SK-N-MC (cell line): Measurements from ENCODE around the gene NFIL3.
A peak's percentile ranks its signal among the peaks of the same experiment; 100 is the strongest.
"Not testable (repeated sequence)": the region's sequence is repeated elsewhere in the genome, so short reads cannot be mapped to it uniquely, and the experiment has no call there.

Source experiments
- DNase-seq: peaks from one replicate; pipeline ENCODE4 v3.0.0-alpha.2; 2011; ENCODE audit warnings: low read depth, low spot score
- H3K27ac ChIP-seq: fragments of 200-600 bp; sonication (generic); 2 replicates; pipeline ENCODE4 v1.5.1; 2016; ENCODE audit warnings: mixed run types
- H3K36me3 ChIP-seq: fragments of 200-600 bp; sonication (generic); 2 replicates; pipeline ENCODE4 v1.6.1; 2017; ENCODE audit warnings: antibody characterized with exemption, low read length, mixed read lengths; ENCODE audit not compliant: insufficient read depth
- H3K4me3 ChIP-seq: fragments of 200-600 bp; sonication (generic); 2 replicates; pipeline ENCODE4 v1.5.1; 2016
- H3K9ac ChIP-seq: fragments of 200-600 bp; sonication (generic); 2 replicates; pipeline ENCODE4 v1.8.0; 2017; ENCODE audit warnings: mixed run types, mixed read lengths; ENCODE audit not compliant: insufficient read length
- H3K9me3 ChIP-seq: fragments of 200-600 bp; sonication (generic); 2 replicates; pipeline ENCODE4 v1.6.1; 2017; ENCODE audit warnings: low read depth, mild to moderate bottlenecking, antibody characterized with exemption, low read length, moderate library complexity, mixed read lengths
- EZH2 ChIP-seq: fragments of 200-600 bp; sonication (generic); IDR thresholded peaks from one replicate; pipeline ENCODE4 v1.6.1; 2017; ENCODE audit warnings: antibody characterized with exemption
- FOXP2 ChIP-seq: optimal IDR thresholded peaks from 2 replicates; pipeline ENCODE3; 2011; ENCODE audit warnings: mild to moderate bottlenecking, moderate library complexity; ENCODE audit not compliant: insufficient read depth; ENCODE audit errors: extremely low read length, control extremely low read depth
- POLR2AphosphoS5 ChIP-seq: IDR thresholded peaks from 2 replicates; pipeline ENCODE4 v1.6.1; 2012; ENCODE audit warnings: mild to moderate bottlenecking, low read depth, low read length, borderline replicate concordance

The NFIL3 gene

DNA sequence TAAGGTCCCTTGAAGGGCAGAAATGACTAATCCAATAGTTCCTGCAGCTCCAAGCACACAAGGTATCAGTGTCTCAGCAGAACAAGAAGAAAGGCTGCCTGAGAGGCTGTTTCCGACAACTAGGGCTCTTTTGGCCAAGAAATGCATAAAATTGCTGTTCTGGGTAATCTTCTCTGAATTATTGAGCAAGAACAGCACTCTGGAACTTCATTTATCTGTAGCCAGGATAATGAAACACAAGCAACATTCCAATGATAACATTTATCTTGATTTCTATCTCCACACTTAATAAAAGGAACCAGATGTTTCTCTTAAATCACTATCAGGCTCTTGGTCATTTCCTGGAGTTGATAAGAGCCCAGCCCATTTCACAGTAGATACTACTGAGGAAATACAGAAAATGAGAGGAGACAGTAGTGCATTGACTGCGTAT, 44.9 kb downstream of the NFIL3 start:
- no peaks in the 10 kb centered on the region for H3K36me3 ChIP-seq
- DNase-seq = peak; percentile 16
- H3K9me3 ChIP-seq = no peaks in the 10 kb centered on the region
- H3K9ac ChIP-seq = no peak overlapping the region
- no peak overlapping the region for H3K27ac ChIP-seq
- TF ChIP-seq EZH2 = no peak
- TF ChIP-seq POLR2AphosphoS5 = no peak
- no peak for TF ChIP-seq FOXP2
- no peak overlapping the region for H3K4me3 ChIP-seq

GRCh38 chr9:91378054-91378453, 45.6 kb downstream of the NFIL3 start:
- H3K9me3 ChIP-seq, H3K9ac ChIP-seq, H3K27ac ChIP-seq, DNase-seq, H3K4me3 ChIP-seq, H3K36me3 ChIP-seq: not testable (repeated sequence)

- H3K9me3 ChIP-seq = no peaks in the 10 kb centered on the region
- H3K27ac ChIP-seq = no peak overlapping the region
- H3K9ac ChIP-seq = no peak overlapping the region
- no peak overlapping the region for H3K4me3 ChIP-seq
- DNase-seq = no peak
- no peak for TF ChIP-seq FOXP2
- TF ChIP-seq POLR2AphosphoS5 = no peak
- TF ChIP-seq EZH2 = no peak
- H3K36me3 ChIP-seq = no peaks in the 10 kb centered on the region
These were observed 47.4 kb downstream of the NFIL3 start for GRCh38 chr9:91376239-91376638.

DNA sequence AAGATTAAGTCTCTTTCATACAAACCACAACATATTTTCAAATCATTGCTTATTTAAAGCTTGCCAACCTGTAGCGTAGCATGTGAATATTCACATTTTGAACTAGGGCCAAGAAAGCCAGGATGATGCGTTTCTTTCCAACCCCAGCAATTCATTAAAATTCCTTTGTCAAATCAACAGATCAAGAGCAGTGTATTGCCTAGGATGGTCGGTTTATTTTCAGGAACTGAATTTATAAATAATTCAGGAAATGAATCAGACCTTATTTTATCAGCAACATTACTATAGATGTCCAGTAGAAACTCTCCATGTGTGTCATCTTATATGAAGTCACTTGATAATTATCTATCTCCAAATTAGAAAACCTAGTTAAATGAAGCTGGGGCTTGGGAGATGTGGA, 48.7 kb downstream of the NFIL3 start:
- no peak for TF ChIP-seq EZH2
- TF ChIP-seq POLR2AphosphoS5 = no peak
- no peak for TF ChIP-seq FOXP2
- Histone ChIP-seq H3K9ac (no peak overlapping the region), H3K27ac (no peak overlapping the region), H3K36me3 (no peaks in the 10 kb centered on the region), H3K9me3 (no peaks in the 10 kb centered on the region), H3K4me3 (no peak overlapping the region)
- DNase-seq = no peak

- DNase-seq = no peak
- Histone ChIP-seq H3K4me3 (no peak overlapping the region), H3K27ac (no peak overlapping the region), H3K9ac (no peak overlapping the region), H3K9me3 (no peaks in the 10 kb centered on the region), H3K36me3 (no peaks in the 10 kb centered on the region)
- TF ChIP-seq FOXP2 = no peak
- no peak for TF ChIP-seq EZH2
- no peak for TF ChIP-seq POLR2AphosphoS5
These were observed 51.7 kb downstream of the NFIL3 start for GRCh38 chr9:91371894-91372293.

DNA sequence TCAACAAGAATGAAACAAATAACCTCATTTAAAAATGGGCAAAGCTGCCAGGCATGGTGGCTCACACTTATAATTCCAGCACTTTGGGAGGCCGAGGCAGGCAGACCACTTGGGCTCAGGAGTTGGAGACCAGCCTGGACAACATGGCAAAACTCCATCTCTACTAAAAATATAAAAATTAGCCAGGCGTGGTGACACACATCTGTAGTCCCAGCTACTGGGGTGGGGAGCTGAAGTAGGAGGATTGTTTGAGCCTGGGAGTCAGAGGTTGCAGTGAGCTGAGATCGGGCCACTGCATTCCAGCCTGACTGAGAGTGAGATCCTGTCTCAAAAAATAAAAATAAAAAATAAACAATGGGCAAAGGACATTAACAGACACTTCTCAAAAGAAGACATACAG, 53.6 kb downstream of the NFIL3 start:
- H3K4me3 ChIP-seq, H3K27ac ChIP-seq, H3K9me3 ChIP-seq, DNase-seq, H3K9ac ChIP-seq, H3K36me3 ChIP-seq: not testable (repeated sequence)

GRCh38 chr9:91364702-91365101, 58.9 kb downstream of the NFIL3 start:
- no peaks in the 10 kb centered on the region; the same call in 1 of the 2 replicates for H3K36me3 ChIP-seq
- no peaks in the 10 kb centered on the region for H3K9me3 ChIP-seq
- no peak for DNase-seq
- no peak overlapping the region for H3K4me3 ChIP-seq
- no peak overlapping the region for H3K9ac ChIP-seq
- TF ChIP-seq EZH2 = no peak
- no peak for TF ChIP-seq POLR2AphosphoS5
- TF ChIP-seq FOXP2 = no peak
- H3K27ac ChIP-seq = no peak overlapping the region

GRCh38 chr9:91364005-91364404, 59.6 kb downstream of the NFIL3 start:
- DNase-seq = no peak
- Histone ChIP-seq H3K4me3 (no peak overlapping the region), H3K9ac (no peak overlapping the region), H3K9me3 (no peaks in the 10 kb centered on the region), H3K36me3 (no peaks in the 10 kb centered on the region; the same call in 1 of the 2 replicates), H3K27ac (no peak overlapping the region)
- no peak for TF ChIP-seq POLR2AphosphoS5
- TF ChIP-seq EZH2 = no peak
- TF ChIP-seq FOXP2 = no peak

DNA sequence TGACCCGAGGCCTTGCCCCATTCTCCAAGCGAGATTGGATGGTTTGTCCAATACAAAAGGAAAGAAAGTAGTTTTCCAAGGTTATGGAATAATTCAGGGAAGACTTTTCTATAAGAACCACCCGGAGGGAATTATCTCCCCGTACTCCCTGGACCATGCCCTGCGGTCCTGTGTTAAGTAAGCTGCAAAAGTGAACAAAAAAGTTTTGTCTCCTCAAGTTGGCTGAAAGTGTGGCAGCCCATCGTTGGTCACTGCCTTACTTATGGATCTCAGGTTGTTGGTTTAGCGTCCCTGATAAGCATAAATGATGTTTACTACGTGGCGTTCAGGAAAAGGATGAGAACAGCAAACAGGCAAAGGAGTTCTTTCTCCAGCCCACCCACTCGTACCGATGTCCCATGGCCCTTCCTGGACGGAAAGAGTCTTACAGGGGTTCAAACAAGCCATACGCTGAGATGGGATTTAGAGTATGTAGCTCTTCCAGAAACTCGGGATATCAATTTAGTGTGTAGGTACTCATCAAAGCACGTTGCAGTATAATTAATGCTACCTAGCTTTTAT, 61.5 kb downstream of the NFIL3 start:
- Histone ChIP-seq H3K27ac (no peak overlapping the region), H3K9me3 (no peaks in the 10 kb centered on the region), H3K9ac (peak overlapping the region; percentile 74), H3K36me3 (no peaks in the 10 kb centered on the region; the same call in 1 of the 2 replicates), H3K4me3 (peak overlapping the region; percentile 80)
- no peak for DNase-seq
- no peak for TF ChIP-seq FOXP2
- peak; percentile 55; the same call in 1 of the 2 replicates for TF ChIP-seq POLR2AphosphoS5
